GM18505 (cell line): ENCODE results near the gene EFNA5.

Experiments
- ATAC-seq: cut with Tn5 transposase; IDR thresholded peaks from one replicate; pipeline ENCODE4 v1.9.1; 2021; ENCODE audit not compliant: unreplicated experiment
- POLR2A ChIP-seq: IDR thresholded peaks from 4 replicates; pipeline ENCODE4 v1.6.1; 2011; ENCODE audit warnings: borderline replicate concordance; ENCODE audit not compliant: insufficient read depth, insufficient read length; ENCODE audit errors: extremely low read depth

Gene EFNA5

GRCh38 chr5:107680799-107681198 lies 10.1 kb upstream of the EFNA5 start:
- ATAC-seq = no peak
- no peak for TF ChIP-seq POLR2A

- TF ChIP-seq POLR2A = no peak
- ATAC-seq = no peak
These were observed 9.4 kb upstream of the EFNA5 start for GRCh38 chr5:107680099-107680498.

- ATAC-seq = no peak
- no peak for TF ChIP-seq POLR2A
These were observed 6.0 kb upstream of the EFNA5 start for GRCh38 chr5:107676702-107677101.

- no peak for TF ChIP-seq POLR2A
- no peak for ATAC-seq
These were observed 4.5 kb upstream of the EFNA5 start for GRCh38 chr5:107675201-107675600.

GRCh38 chr5:107674655-107675054 lies 3.9 kb upstream of the EFNA5 start:
- no peak for TF ChIP-seq POLR2A
- ATAC-seq = no peak

GRCh38 chr5:107673368-107674136 lies 2.8 kb upstream of the EFNA5 start:
- ATAC-seq = peak; percentile 77
- TF ChIP-seq POLR2A = no peak

GRCh38 chr5:107673039-107673367 lies 2.3 kb upstream of the EFNA5 start:
- no peak for ATAC-seq
- no peak for TF ChIP-seq POLR2A

GRCh38 chr5:107672211-107673038 lies 1.7 kb upstream of the EFNA5 start:
- no peak for ATAC-seq
- TF ChIP-seq POLR2A = no peak

- no peak for TF ChIP-seq POLR2A
- ATAC-seq = no peak
These were observed 1.0 kb upstream of the EFNA5 start for GRCh38 chr5:107671742-107672210.

GRCh38 chr5:107670087-107670931 lies 428 bp downstream of the EFNA5 start:
- no peak for TF ChIP-seq POLR2A
- ATAC-seq = no peak

- ATAC-seq = no peak
- TF ChIP-seq POLR2A = no peak
These were observed 1.4 kb downstream of the EFNA5 start for GRCh38 chr5:107669096-107670031.
